ENCODE data around the gene ARAF.

- no peak for TF ChIP-seq POLR2AphosphoS5 (IDR thresholded peaks at IDR 0.05; ENCODE audit: low read depth, low read length)
- TF ChIP-seq POLR2A (IDR thresholded peaks at IDR 0.05; ENCODE audit: low read depth, low read length) = no peak
Observed at GRCh38 chrX:47587906-47588735, 27.1 kb downstream of the ARAF start.

All from GM12892 (cell line).